HepG2 (cell line): ENCODE results near the gene ZNF414. TPM values are rescaled to one million over a fixed set of nuclear protein-coding genes. Genes with fewer than 3 reads are reported as not detected.

Experiments
- ATAC-seq: fragments of 200-7000 bp; cut with Tn5 transposase; 3 replicates; pipeline ENCODE4 v1.9.1; 2020; ENCODE audit warnings: mild to moderate bottlenecking, moderate library complexity
- Bru-seq: library from RNA; stranded (reverse); fragments of 400-500 nt; gene quantifications from one replicate; lab custom pipeline; 2021; lab: Mats Ljungman, UMichigan
- BruChase-seq, 2 experiments: library from RNA; stranded (reverse); fragments of 400-500 nt; gene quantifications; one replicate each; lab custom pipeline; 2021; lab: Mats Ljungman, UMichigan
- BruUV-seq: library from RNA; stranded (reverse); fragments of 400-500 nt; replicated peaks from 2 replicates; lab custom pipeline; 2021; lab: Mats Ljungman, UMichigan
- CTCF ChIA-PET: fragments of 300-600 bp; formaldehyde crosslinking; extraction: SDS; loops from one replicate; lab custom pipeline; 2021; ENCODE audit warnings: low total read pairs, inconsistent platforms, low intra/inter-chr PET ratio; lab: Yijun Ruan, JAX
- POLR2A ChIA-PET: fragments of 350-600 bp; sonication (Branson Sonifier 250); formaldehyde crosslinking; loops from one replicate; lab custom pipeline; 2020; ENCODE audit warnings: antibody characterized with exemption, inconsistent platforms; lab: Yijun Ruan, JAX
- DNase-seq: peaks from one replicate; pipeline ENCODE4 v3.0.0-alpha.2; 2015; ENCODE audit warnings: low spot score
- FAIRE-seq: peaks from 3 replicates; lab custom pipeline; 2011; peaks lifted over from hg19 to GRCh38; lab: Jason Lieb, UNC
- H2AFZ ChIP-seq: one replicate; pipeline ENCODE4 v1.6.1; 2011; ENCODE audit warnings: low read length, inconsistent platforms
- H3K27ac ChIP-seq: fragments of 300-600 bp; 3 replicates; pipeline ENCODE4 v1.8.0; 2011; ENCODE audit warnings: mixed run types, mild to moderate bottlenecking, mixed read lengths, low read length, inconsistent platforms; ENCODE audit not compliant: insufficient read depth; ENCODE audit errors: extremely low read length
- H3K27me3 ChIP-seq, 2 experiments: fragments of 200-600 bp in 1 of 2; 2 replicates in 1 of 2; 3 replicates in 1 of 2; pipeline versions ENCODE4 v1.6.0 to v1.8.0; 2011; ENCODE audit warnings: low read length in 2 of 2, mild to moderate bottlenecking in 2 of 2, moderate library complexity in 2 of 2, inconsistent platforms in 1 of 2; ENCODE audit not compliant: insufficient read depth in 2 of 2, control insufficient read depth in 1 of 2
- H3K36me3 ChIP-seq, 2 experiments: fragments of 200-600 bp in 1 of 2; replicated peaks in 1 of 2; 2 replicates in 1 of 2; 3 replicates in 1 of 2; pipeline versions ENCODE4 v1.5.1 to v1.8.0; 2011; ENCODE audit warnings: low read length in 2 of 2, inconsistent platforms in 1 of 2; ENCODE audit not compliant: insufficient read depth in 2 of 2, control insufficient read depth in 1 of 2
- H3K4me1 ChIP-seq: 2 replicates; pipeline ENCODE4 v1.5.1; 2012; ENCODE audit warnings: low read length, inconsistent platforms; ENCODE audit not compliant: insufficient read depth
- H3K4me2 ChIP-seq: 2 replicates; pipeline ENCODE4 v1.6.0; 2011; ENCODE audit warnings: low read depth, low read length, inconsistent platforms
- H3K4me3 ChIP-seq, 3 experiments: fragments of 200-600 bp in 1 of 3; sonication (generic), shearing (Covaris generic) in 1 of 3; replicated peaks in 1 of 3; 2 replicates each; pipeline ENCODE4 v1.5.1; 2011 to 2016; ENCODE audit warnings: low read length in 3 of 3, inconsistent platforms in 2 of 3, low read depth in 2 of 3, mild to moderate bottlenecking in 2 of 3, control low read depth in 1 of 3, mixed read lengths in 1 of 3; ENCODE audit not compliant: insufficient read depth in 1 of 3
- H3K79me2 ChIP-seq: one replicate; pipeline ENCODE4 v1.6.1; 2011; ENCODE audit warnings: low read length, inconsistent platforms; ENCODE audit not compliant: insufficient read depth
- H3K9ac ChIP-seq: 2 replicates; pipeline ENCODE4 v1.6.0; 2011; ENCODE audit warnings: mild to moderate bottlenecking, low read depth, low read length, inconsistent platforms; ENCODE audit not compliant: insufficient read depth
- H3K9me3 ChIP-seq: 2 replicates; pipeline ENCODE4 v1.5.1; 2012; ENCODE audit warnings: mild to moderate bottlenecking, low read length
- H4K20me1 ChIP-seq: 2 replicates; pipeline ENCODE4 v1.6.0; 2011; ENCODE audit warnings: inconsistent platforms, mild to moderate bottlenecking, low read length, moderate library complexity; ENCODE audit not compliant: insufficient read depth
- AHR ChIP-seq: IDR thresholded peaks from 2 replicates; pipeline ENCODE4 v1.6.1; 2018; ENCODE audit warnings: missing genetic modification reagents, missing compliant biosample characterization
- ARID2 ChIP-seq: sonication (generic); formaldehyde crosslinking; IDR thresholded peaks from 2 replicates; pipeline ENCODE4 v1.8.1; 2022; ENCODE audit warnings: mild to moderate bottlenecking, missing genetic modification reagents, borderline replicate concordance
- ARNT2 ChIP-seq: sonication (generic); formaldehyde crosslinking; IDR thresholded peaks from 2 replicates; pipeline ENCODE4 v1.8.0; 2022; ENCODE audit warnings: mild to moderate bottlenecking, low read depth, missing genetic modification reagents, moderate library complexity
- GPN1 ChIP-seq: sonication (generic); formaldehyde crosslinking; IDR thresholded peaks from 2 replicates; pipeline ENCODE4 v1.5.1; 2020; ENCODE audit warnings: missing genetic modification reagents, borderline replicate concordance
- PAX8 ChIP-seq: sonication (generic); formaldehyde crosslinking; IDR thresholded peaks from 2 replicates; pipeline ENCODE4 v1.8.0; 2022; ENCODE audit warnings: mild to moderate bottlenecking, missing genetic modification reagents, borderline replicate concordance
- SP4 ChIP-seq: sonication (generic); formaldehyde crosslinking; IDR thresholded peaks from 2 replicates; pipeline ENCODE4 v1.8.1; 2023; ENCODE audit warnings: mild to moderate bottlenecking, missing genetic modification reagents
- TCF12 ChIP-seq, 2 experiments: fragments of 450-650 bp in 1 of 2; sonication (generic) in 1 of 2; formaldehyde crosslinking in 1 of 2; IDR thresholded peaks; 2 replicates each; pipeline versions ENCODE4 v1.6.1 to v1.8.0; 2017 to 2022; ENCODE audit warnings: antibody characterized with exemption in 1 of 2, mild to moderate bottlenecking in 1 of 2, missing genetic modification reagents in 1 of 2, moderate library complexity in 1 of 2
- ZNF800 ChIP-seq: sonication (generic); formaldehyde crosslinking; IDR thresholded peaks from 2 replicates; pipeline ENCODE4 v1.4.0; 2020; ENCODE audit warnings: missing genetic modification reagents
- ZNF841 ChIP-seq: sonication (generic); formaldehyde crosslinking; IDR thresholded peaks from 2 replicates; pipeline ENCODE4 v1.8.1; 2023; ENCODE audit warnings: missing genetic modification reagents, borderline replicate concordance
- WGBS: methylation state at CpG from one replicate; pipeline ENCODE4 v1.1.6; 2017; ENCODE audit warnings: low lambda C conversion rate; 5-methylcytosine and 5-hydroxymethylcytosine counted together
- in situ Hi-C: cut with HindIII; loops from 2 replicates; pipeline ENCODE4 v1.10.0; 2017; ENCODE audit warnings: low pct_unique_long_range_greater_than_20kb; ENCODE audit not compliant: extremely low pct_ligation_motif_present
- intact Hi-C: fragments of 100-400 bp; cut with micrococcal nuclease; formaldehyde crosslinking; loops from one replicate; pipeline ENCODE4 v1.10.0; 2022; ENCODE audit not compliant: unreplicated experiment
- long read RNA-seq, 2 experiments: library from RNA in 1 of 2; library from polyadenylated mRNA in 1 of 2; stranded (forward) in 1 of 2; unstranded in 1 of 2; transcript quantifications; one replicate each; pipeline ENCODE4 v2.0.0, GENCODE V29; 2019 to 2022
- polyA minus RNA-seq, 3 experiments: library from RNA; depleted of rRNA, polyadenylated mRNA; stranded (reverse); fragments of >200 nt; gene quantifications; 2 replicates each; pipeline ENCODE4 v1.2.3, GENCODE V29; 2011; ENCODE audit warnings: low replicate concordance in 1 of 3
- polyA plus RNA-seq, 8 experiments: library from polyadenylated mRNA; depleted of rRNA in 3 of 8; stranded (reverse) in 7 of 8; unstranded in 1 of 8; fragments of >200 nt; fragmentation: Illumina TruSeq in 4 of 8; extraction: Trizol in 4 of 8; gene quantifications; 2 replicates each; pipeline versions ENCODE4 v1.2.1 to v1.2.3, GENCODE V29; 2011 to 2016; ENCODE audit warnings: low read depth in 4 of 8, missing spikeins in 1 of 8, mixed read lengths in 1 of 8; ENCODE audit not compliant: insufficient read depth in 1 of 8
- total RNA-seq, 5 experiments: library from RNA; depleted of rRNA; stranded (reverse); fragments of >200 nt; fragmentation: Illumina TruSeq; extraction: Trizol; gene quantifications; 2 replicates each; pipeline ENCODE4 v1.2.3, GENCODE V29; 2016; ENCODE audit warnings: low read depth in 1 of 5
- TF ChIP-seq, protein P1 (sequence below): sonication (generic); formaldehyde crosslinking; IDR thresholded peaks from 2 replicates; pipeline ENCODE4 v1.5.1; 2020; ENCODE audit warnings: missing genetic modification reagents, mild to moderate bottlenecking, borderline replicate concordance

The ZNF414 gene
- total RNA-seq (2016; rRNA removed; fragmentation: Illumina TruSeq; extraction: Trizol) (1.4 and 2.5 TPM in 2 replicates), polyA plus RNA-seq (2011; rRNA removed) (2.8 and 4.0 TPM in 2 replicates), polyA minus RNA-seq (2011; rRNA and poly(A)+ RNA removed; ENCODE audit: low replicate concordance) (2.0 and 7.2 TPM in 2 replicates), Bru-seq, nascent RNA (percentile 56 among the genes with signal in this experiment), BruChase-seq, experiment 1, labeled RNA remaining after a 6-hour chase (percentile 56 among the genes with signal in this experiment), BruChase-seq, experiment 2, labeled RNA remaining after a 2-hour chase (percentile 49 among the genes with signal in this experiment)
- total RNA-seq (2016; cell fraction: cytosol; rRNA removed; fragmentation: Illumina TruSeq; extraction: Trizol; ENCODE audit: low read depth), result 2.2 and 2.4 TPM in 2 replicates
- 2.7 and 2.8 TPM in 2 replicates for total RNA-seq (2016; cell fraction: insoluble cytoplasmic fraction; rRNA removed; fragmentation: Illumina TruSeq; extraction: Trizol)
- total RNA-seq (2016; cell fraction: membrane; rRNA removed; fragmentation: Illumina TruSeq; extraction: Trizol), result 2.8 and 5.6 TPM in 2 replicates
- 3.3 and 3.4 TPM in 2 replicates for total RNA-seq (2016; cell fraction: nucleus; rRNA removed; fragmentation: Illumina TruSeq; extraction: Trizol)
- 1.9 and 2.9 TPM in 2 replicates for polyA plus RNA-seq (2011; cell fraction: cytosol; rRNA removed)
- polyA plus RNA-seq (2011; cell fraction: nucleus; rRNA removed), result 19.1 and 28.1 TPM in 2 replicates
- polyA plus RNA-seq (2012), result 5.5 and 7.5 TPM in 2 replicates
- polyA plus RNA-seq (2016; cell fraction: cytosol; fragmentation: Illumina TruSeq; extraction: Trizol; ENCODE audit: low read depth), result 8.4 and 9.5 TPM in 2 replicates
- 10.1 and 10.3 TPM in 2 replicates for polyA plus RNA-seq (2016; cell fraction: insoluble cytoplasmic fraction; fragmentation: Illumina TruSeq; extraction: Trizol; ENCODE audit: low read depth)
- 11.5 and 15.0 TPM in 2 replicates for polyA plus RNA-seq (2016; cell fraction: membrane; fragmentation: Illumina TruSeq; extraction: Trizol; ENCODE audit: low read depth)
- 20.2 and 25.1 TPM in 2 replicates for polyA plus RNA-seq (2016; cell fraction: nucleus; fragmentation: Illumina TruSeq; extraction: Trizol; ENCODE audit: insufficient read depth, low read depth)
- 3.4 and 7.1 TPM in 2 replicates for polyA minus RNA-seq (2011; cell fraction: cytosol; rRNA and poly(A)+ RNA removed)
- polyA minus RNA-seq (2011; cell fraction: nucleus; rRNA and poly(A)+ RNA removed), result 2.6 and 4.6 TPM in 2 replicates
- long read RNA-seq, experiment 1, partial matches to known transcripts, result 1 of 2 reads
- long read RNA-seq, experiment 1, other reads (novel, unspliced or antisense), result 0 of 2 reads
- long read RNA-seq, experiment 2, transcript ZNF414-202 (8 exons, 2,300 nt), result major isoform, 10 of 30 reads
- long read RNA-seq, experiment 2, partial matches to known transcripts, result 11 of 30 reads
- long read RNA-seq, experiment 2, other reads (novel, unspliced or antisense), result 7 of 30 reads

GRCh38 chr19:8513687-8514504, at the start of gene ZNF414:
Gene ZNF414, minus strand, starts transcription at chr19:8514167. Its CDS starts 121 bp downstream, at chr19:8514046.
- H3K9ac ChIP-seq, result peak within 1 kb of the TSS; percentile 96
- H3K4me3 ChIP-seq, result peak within 1 kb of the TSS; percentile 89 to 95 (median 90)
- H3K9me3 ChIP-seq, result no peaks in the 10 kb centered on the region
- no peaks in the 10 kb centered on the region for H3K79me2 ChIP-seq
- BruUV-seq, result TSS peak; percentile 82
- POLR2A ChIA-PET, result interaction anchor here (0.6 to 4.0 kb wide), 33 partner anchors 9 to 565 kb away, joined by 3 to 125 read pairs (median 4); partner anchors contain the start of genes HNRNPM, MARCHF2, NDUFA7 and NFILZ
- DNase-seq, result peak; percentile 83
- 3% methylated on average over 16 of the region's 70 CpGs for WGBS
- in situ Hi-C loops, result no loop called here
- no peak within 1 kb of the TSS for H2AFZ ChIP-seq
- FAIRE-seq, result peak; percentile 56
- peak; percentile 87 for ATAC-seq
- H3K27ac ChIP-seq, result peak within 1 kb of the TSS; percentile 94
- no peaks in the 10 kb centered on the region for H3K36me3 ChIP-seq
- CTCF ChIA-PET, result no interaction called here
- peaks cover 42% of the 10 kb centered on the region for H3K4me1 ChIP-seq
- intact Hi-C loops, result no loop called here
- H4K20me1 ChIP-seq, result no peaks in the 10 kb centered on the region
- H3K27me3 ChIP-seq, result 0 out of 5 replicates have a peak, but pooled peaks cover 0 to 2% of the 10 kb centered on the region in 2 experiments
- H3K4me2 ChIP-seq, result peak within 1 kb of the TSS; percentile 99
- TF ChIP-seq GPN1 (no peak; the same call in 1 of the 2 replicates), ZNF800 (CRISPR knock-in tag) (no peak), AHR (CRISPR knock-in tag) (peak; percentile 62; the same call in 1 of the 2 replicates), ARNT2 (peak; percentile 97), TCF12 (IDR thresholded peaks at IDR 0.05) (no peak), TCF12 (CRISPR knock-in tag; IDR thresholded peaks at IDR 0.05) (0 out of 2 replicates have a peak, but pooled peaks have one; percentile 75), SP4 (CRISPR knock-in tag) (peak; percentile 95), PAX8 (CRISPR knock-in tag) (no peak), ARID2 (CRISPR knock-in tag) (0 out of 2 replicates have a peak, but pooled peaks have one; percentile 55), ZNF841 (CRISPR knock-in tag) (no peak)
- TF ChIP-seq, protein P1, sequence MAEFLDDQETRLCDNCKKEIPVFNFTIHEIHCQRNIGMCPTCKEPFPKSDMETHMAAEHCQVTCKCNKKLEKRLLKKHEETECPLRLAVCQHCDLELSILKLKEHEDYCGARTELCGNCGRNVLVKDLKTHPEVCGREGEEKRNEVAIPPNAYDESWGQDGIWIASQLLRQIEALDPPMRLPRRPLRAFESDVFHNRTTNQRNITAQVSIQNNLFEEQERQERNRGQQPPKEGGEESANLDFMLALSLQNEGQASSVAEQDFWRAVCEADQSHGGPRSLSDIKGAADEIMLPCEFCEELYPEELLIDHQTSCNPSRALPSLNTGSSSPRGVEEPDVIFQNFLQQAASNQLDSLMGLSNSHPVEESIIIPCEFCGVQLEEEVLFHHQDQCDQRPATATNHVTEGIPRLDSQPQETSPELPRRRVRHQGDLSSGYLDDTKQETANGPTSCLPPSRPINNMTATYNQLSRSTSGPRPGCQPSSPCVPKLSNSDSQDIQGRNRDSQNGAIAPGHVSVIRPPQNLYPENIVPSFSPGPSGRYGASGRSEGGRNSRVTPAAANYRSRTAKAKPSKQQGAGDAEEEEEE (CRISPR knock-in tag), result no peak
